Mammary epithelial cell (primary cell): ENCODE data around the gene MEGF8.

Experiments used
- EZH2 ChIP-seq: IDR thresholded peaks from 2 replicates; pipeline ENCODE4 v1.6.1; 2012; ENCODE audit warnings: low read length, inconsistent platforms, borderline replicate concordance
- TF ChIP-seq, protein P1 (sequence below), 2 donors: IDR thresholded peaks in 1 of 2; conservative IDR thresholded peaks in 1 of 2; 2 replicates each; pipeline ENCODE4 v1.5.1; 2011 to 2012; ENCODE audit warnings: inconsistent platforms in 2 of 2, low read length in 2 of 2, mild to moderate bottlenecking in 2 of 2, control low read depth in 1 of 2, low read depth in 1 of 2; ENCODE audit not compliant: insufficient read depth in 1 of 2; ENCODE audit errors: extremely low read depth in 1 of 2

- no peak for TF ChIP-seq EZH2
- TF ChIP-seq, protein P1, sequence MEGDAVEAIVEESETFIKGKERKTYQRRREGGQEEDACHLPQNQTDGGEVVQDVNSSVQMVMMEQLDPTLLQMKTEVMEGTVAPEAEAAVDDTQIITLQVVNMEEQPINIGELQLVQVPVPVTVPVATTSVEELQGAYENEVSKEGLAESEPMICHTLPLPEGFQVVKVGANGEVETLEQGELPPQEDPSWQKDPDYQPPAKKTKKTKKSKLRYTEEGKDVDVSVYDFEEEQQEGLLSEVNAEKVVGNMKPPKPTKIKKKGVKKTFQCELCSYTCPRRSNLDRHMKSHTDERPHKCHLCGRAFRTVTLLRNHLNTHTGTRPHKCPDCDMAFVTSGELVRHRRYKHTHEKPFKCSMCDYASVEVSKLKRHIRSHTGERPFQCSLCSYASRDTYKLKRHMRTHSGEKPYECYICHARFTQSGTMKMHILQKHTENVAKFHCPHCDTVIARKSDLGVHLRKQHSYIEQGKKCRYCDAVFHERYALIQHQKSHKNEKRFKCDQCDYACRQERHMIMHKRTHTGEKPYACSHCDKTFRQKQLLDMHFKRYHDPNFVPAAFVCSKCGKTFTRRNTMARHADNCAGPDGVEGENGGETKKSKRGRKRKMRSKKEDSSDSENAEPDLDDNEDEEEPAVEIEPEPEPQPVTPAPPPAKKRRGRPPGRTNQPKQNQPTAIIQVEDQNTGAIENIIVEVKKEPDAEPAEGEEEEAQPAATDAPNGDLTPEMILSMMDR (conservative IDR thresholded peaks at IDR 0.05 in 1 of 2, IDR thresholded peaks at IDR 0.05 in 1 of 2; ENCODE audit: extremely low read depth in 1 of 2, insufficient read depth in 1 of 2, low read depth in 1 of 2, low read length in 2 of 2), result no peak
These were observed 36.1 kb downstream of the MEGF8 start for GRCh38 chr19:42361545-42361910.
